ENCODE results near the gene RABGGTA. TPM values are rescaled to one million over a fixed set of nuclear protein-coding genes. Genes with fewer than 3 reads are reported as not detected.

Gene RABGGTA
- total and polyA plus RNA-seq, 9 of the 15 experiments (the other 6 are each of a cell fraction or from before 2014, with no cell fraction given), result 4.5 to 24.2 (median 15.5) TPM

DNA sequence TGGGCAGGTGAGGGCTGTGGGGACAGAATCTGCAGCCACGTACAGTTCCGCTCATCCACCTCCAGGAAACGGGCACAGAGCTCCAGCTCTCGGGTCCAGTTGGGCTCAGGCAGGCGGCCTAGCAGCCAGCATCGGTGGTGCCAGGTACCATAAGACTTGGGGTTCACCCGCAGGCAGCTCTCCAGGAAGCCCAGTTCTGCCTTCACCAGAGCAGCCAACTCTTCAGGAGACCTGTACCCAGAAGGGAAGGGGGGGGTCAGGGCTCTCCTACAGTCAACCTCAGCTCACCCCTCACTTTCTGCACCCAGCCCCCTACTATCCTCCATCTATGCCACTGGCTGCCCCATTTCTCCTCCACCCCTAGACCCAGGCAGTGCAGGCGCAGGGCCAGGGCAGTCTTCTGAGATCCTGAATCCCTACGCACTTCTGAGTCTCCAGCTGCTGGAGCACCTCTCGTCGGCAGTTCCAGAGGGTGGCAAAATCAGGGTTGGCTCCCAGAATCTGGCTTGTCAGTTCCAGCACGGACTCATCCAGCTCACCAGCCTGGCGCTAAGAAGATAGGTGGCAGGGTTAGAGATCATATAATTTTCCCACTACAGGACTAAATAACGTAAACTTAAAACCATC, 1.4 kb downstream of the RABGGTA start:
- Histone ChIP-seq H3K4me2 (ENCODE audit: insufficient read depth, low read length) (no peak overlapping the region), H3K79me2 (ENCODE audit: control insufficient read depth, insufficient read depth, low read length) (peaks cover 9% of the 10 kb centered on the region; the same call in 1 of the 3 replicates), H3K9me1 (ENCODE audit: control insufficient read depth, insufficient read depth, low read length) (no peaks in the 10 kb centered on the region), H4K20me1 (replicated peaks; ENCODE audit: control insufficient read depth, insufficient read depth, low read length) (no peaks in the 10 kb centered on the region; the same call in 1 of the 2 replicates), H3K36me3 (ENCODE audit: control insufficient read depth, insufficient read depth, low read length) (no peaks in the 10 kb centered on the region), H3K4me3 (no peak overlapping the region), H2AFZ (ENCODE audit: low read depth, low read length) (no peak overlapping the region), H3K27ac (ENCODE audit: extremely low read depth, low read depth, low read length) (no peak overlapping the region), H3K9me3 (replicated peaks; ENCODE audit: control insufficient read depth, insufficient read depth, low read depth, low read length) (no peaks in the 10 kb centered on the region), H3K9ac (ENCODE audit: insufficient read depth in 1 of 2, low read depth in 2 of 2, low read length in 2 of 2) (no peak overlapping the region), H3K27me3 (ENCODE audit: control insufficient read depth in 2 of 2, insufficient read depth in 2 of 2, low read length in 2 of 2) (no peaks in the 10 kb centered on the region), H3K4me1 (replicated peaks in 1 of 2; ENCODE audit: control insufficient read depth in 2 of 2, insufficient read depth in 2 of 2, low read length in 2 of 2) (peaks cover 23 to 24% of the 10 kb centered on the region in 2 experiments; a peak in 4 of 5 replicates)
- intact Hi-C loops (cut with micrococcal nuclease) (loop anchor here (2.0 kb wide), 1 partner anchor 27 kb away; the partner anchor contains the start of gene TINF2), in situ Hi-C loops (cut with MboI) (no loop called here)
- FAIRE-seq (no peak), ATAC-seq (no peak), DNase-seq (ENCODE audit: extremely low read depth in 1 of 4, low spot score in 3 of 4) (no peak)
- ChIA-PET CTCF (ENCODE audit: low intra/inter-chr PET ratio) (interaction anchor here (1.0 kb wide), 1 partner anchor 27 kb away, joined by 3 read pairs; the partner anchor contains the start of gene TINF2), POLR2A (interaction anchor here (0.6 to 2.1 kb wide), 7 partner anchors 8 to 139 kb away, joined by 3 to 7 read pairs (median 3); partner anchors contain the start of genes CIDEB and FITM1)
- TSS peak; percentile 71 for BruUV-seq (replicated peaks)
- 92% methylated on average over 11 of the region's 14 CpGs for WGBS (ENCODE audit: insufficient coverage, low coverage, missing lambda C conversion rate)
- no peak for TF ChIP-seq NEUROD1 (IDR thresholded peaks at IDR 0.05; ENCODE audit: borderline replicate concordance, low read depth, low read length, partially characterized antibody)
- no peak for TF ChIP-seq GATAD2B (IDR thresholded peaks at IDR 0.05; ENCODE audit: borderline replicate concordance)
- TF ChIP-seq MED1 (CRISPR knock-in tag; IDR thresholded peaks at IDR 0.05; ENCODE audit: borderline replicate concordance), result no peak
- TF ChIP-seq, protein P1, sequence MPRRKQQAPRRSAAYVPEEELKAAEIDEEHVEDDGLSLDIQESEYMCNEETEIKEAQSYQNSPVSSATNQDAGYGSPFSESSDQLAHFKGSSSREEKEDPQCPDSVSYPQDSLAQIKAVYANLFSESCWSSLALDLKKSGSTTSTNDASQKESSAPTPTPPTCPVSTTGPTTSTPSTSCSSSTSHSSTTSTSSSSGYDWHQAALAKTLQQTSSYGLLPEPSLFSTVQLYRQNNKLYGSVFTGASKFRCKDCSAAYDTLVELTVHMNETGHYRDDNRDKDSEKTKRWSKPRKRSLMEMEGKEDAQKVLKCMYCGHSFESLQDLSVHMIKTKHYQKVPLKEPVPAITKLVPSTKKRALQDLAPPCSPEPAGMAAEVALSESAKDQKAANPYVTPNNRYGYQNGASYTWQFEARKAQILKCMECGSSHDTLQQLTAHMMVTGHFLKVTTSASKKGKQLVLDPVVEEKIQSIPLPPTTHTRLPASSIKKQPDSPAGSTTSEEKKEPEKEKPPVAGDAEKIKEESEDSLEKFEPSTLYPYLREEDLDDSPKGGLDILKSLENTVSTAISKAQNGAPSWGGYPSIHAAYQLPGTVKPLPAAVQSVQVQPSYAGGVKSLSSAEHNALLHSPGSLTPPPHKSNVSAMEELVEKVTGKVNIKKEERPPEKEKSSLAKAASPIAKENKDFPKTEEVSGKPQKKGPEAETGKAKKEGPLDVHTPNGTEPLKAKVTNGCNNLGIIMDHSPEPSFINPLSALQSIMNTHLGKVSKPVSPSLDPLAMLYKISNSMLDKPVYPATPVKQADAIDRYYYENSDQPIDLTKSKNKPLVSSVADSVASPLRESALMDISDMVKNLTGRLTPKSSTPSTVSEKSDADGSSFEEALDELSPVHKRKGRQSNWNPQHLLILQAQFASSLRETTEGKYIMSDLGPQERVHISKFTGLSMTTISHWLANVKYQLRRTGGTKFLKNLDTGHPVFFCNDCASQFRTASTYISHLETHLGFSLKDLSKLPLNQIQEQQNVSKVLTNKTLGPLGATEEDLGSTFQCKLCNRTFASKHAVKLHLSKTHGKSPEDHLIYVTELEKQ (CRISPR knock-in tag; IDR thresholded peaks at IDR 0.05), result no peak
- no peak for TF ChIP-seq ZNF668 (CRISPR knock-in tag; IDR thresholded peaks at IDR 0.05)
- TF ChIP-seq, protein P2, sequence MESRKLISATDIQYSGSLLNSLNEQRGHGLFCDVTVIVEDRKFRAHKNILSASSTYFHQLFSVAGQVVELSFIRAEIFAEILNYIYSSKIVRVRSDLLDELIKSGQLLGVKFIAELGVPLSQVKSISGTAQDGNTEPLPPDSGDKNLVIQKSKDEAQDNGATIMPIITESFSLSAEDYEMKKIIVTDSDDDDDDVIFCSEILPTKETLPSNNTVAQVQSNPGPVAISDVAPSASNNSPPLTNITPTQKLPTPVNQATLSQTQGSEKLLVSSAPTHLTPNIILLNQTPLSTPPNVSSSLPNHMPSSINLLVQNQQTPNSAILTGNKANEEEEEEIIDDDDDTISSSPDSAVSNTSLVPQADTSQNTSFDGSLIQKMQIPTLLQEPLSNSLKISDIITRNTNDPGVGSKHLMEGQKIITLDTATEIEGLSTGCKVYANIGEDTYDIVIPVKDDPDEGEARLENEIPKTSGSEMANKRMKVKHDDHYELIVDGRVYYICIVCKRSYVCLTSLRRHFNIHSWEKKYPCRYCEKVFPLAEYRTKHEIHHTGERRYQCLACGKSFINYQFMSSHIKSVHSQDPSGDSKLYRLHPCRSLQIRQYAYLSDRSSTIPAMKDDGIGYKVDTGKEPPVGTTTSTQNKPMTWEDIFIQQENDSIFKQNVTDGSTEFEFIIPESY (CRISPR knock-in tag; IDR thresholded peaks at IDR 0.05), result no peak
- TF ChIP-seq SRSF3 (IDR thresholded peaks at IDR 0.05; ENCODE audit: insufficient read depth, low read length), result no peak
- no peak for TF ChIP-seq ZMIZ1 (IDR thresholded peaks at IDR 0.05; ENCODE audit: low read depth in 2 of 2, low read length in 2 of 2)
- no peak for TF ChIP-seq SIN3B (IDR thresholded peaks at IDR 0.05; ENCODE audit: low read depth)
- TF ChIP-seq, protein P3, sequence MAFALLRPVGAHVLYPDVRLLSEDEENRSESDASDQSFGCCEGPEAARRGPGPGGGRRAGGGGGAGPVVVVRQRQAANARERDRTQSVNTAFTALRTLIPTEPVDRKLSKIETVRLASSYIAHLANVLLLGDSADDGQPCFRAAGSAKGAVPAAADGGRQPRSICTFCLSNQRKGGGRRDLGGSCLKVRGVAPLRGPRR (CRISPR knock-in tag; IDR thresholded peaks at IDR 0.05), result no peak

All from K562 (cell line).